Measurements from ENCODE around the gene PLXNA2.

Gene PLXNA2

GRCh38 chr1:208280681-208281450 lies 36.7 kb upstream of the PLXNA2 start:
- no peak for DNase-seq (ENCODE audit: low read depth)
- TF ChIP-seq CTCF (IDR thresholded peaks at IDR 0.05; ENCODE audit: low read length, missing control alignments), result no peak
- no peak overlapping the region for H3K4me3 ChIP-seq (replicated peaks; ENCODE audit: low read depth, low read length)

- H3K4me3 ChIP-seq (replicated peaks; ENCODE audit: low read depth, low read length), result no peak overlapping the region
- TF ChIP-seq CTCF (IDR thresholded peaks at IDR 0.05; ENCODE audit: low read length, missing control alignments), result no peak
- no peak for DNase-seq (ENCODE audit: low read depth)
Observed at GRCh38 chr1:208279826-208280588, 35.8 kb upstream of the PLXNA2 start.

- no peak for DNase-seq (ENCODE audit: low read depth)
- TF ChIP-seq CTCF (IDR thresholded peaks at IDR 0.05; ENCODE audit: low read length, missing control alignments), result no peak
- no peak overlapping the region for H3K4me3 ChIP-seq (replicated peaks; ENCODE audit: low read depth, low read length)
Observed at GRCh38 chr1:208278638-208279037, 34.5 kb upstream of the PLXNA2 start.

- no peak for DNase-seq (ENCODE audit: low read depth)
- H3K4me3 ChIP-seq (replicated peaks; ENCODE audit: low read depth, low read length), result no peak overlapping the region
- no peak for TF ChIP-seq CTCF (IDR thresholded peaks at IDR 0.05; ENCODE audit: low read length, missing control alignments)
Observed at GRCh38 chr1:208276757-208277435, 32.7 kb upstream of the PLXNA2 start.

- TF ChIP-seq CTCF (IDR thresholded peaks at IDR 0.05; ENCODE audit: low read length, missing control alignments), result no peak
- no peak overlapping the region for H3K4me3 ChIP-seq (replicated peaks; ENCODE audit: low read depth, low read length)
- DNase-seq (ENCODE audit: low read depth), result no peak
Observed at GRCh38 chr1:208275083-208275482, 30.9 kb upstream of the PLXNA2 start.

GRCh38 chr1:208273386-208274017 lies 29.3 kb upstream of the PLXNA2 start:
- no peak for TF ChIP-seq CTCF (IDR thresholded peaks at IDR 0.05; ENCODE audit: low read length, missing control alignments)
- no peak overlapping the region for H3K4me3 ChIP-seq (replicated peaks; ENCODE audit: low read depth, low read length)
- no peak for DNase-seq (ENCODE audit: low read depth)
